GM19397 (cell line): ENCODE data around the gene PTPRF.

Source experiments
- ATAC-seq: cut with Tn5 transposase; IDR thresholded peaks from one replicate; pipeline ENCODE4 v1.9.1; 2021; ENCODE audit warnings: mild to moderate bottlenecking, moderate library complexity; ENCODE audit not compliant: unreplicated experiment

PTPRF gene

DNA sequence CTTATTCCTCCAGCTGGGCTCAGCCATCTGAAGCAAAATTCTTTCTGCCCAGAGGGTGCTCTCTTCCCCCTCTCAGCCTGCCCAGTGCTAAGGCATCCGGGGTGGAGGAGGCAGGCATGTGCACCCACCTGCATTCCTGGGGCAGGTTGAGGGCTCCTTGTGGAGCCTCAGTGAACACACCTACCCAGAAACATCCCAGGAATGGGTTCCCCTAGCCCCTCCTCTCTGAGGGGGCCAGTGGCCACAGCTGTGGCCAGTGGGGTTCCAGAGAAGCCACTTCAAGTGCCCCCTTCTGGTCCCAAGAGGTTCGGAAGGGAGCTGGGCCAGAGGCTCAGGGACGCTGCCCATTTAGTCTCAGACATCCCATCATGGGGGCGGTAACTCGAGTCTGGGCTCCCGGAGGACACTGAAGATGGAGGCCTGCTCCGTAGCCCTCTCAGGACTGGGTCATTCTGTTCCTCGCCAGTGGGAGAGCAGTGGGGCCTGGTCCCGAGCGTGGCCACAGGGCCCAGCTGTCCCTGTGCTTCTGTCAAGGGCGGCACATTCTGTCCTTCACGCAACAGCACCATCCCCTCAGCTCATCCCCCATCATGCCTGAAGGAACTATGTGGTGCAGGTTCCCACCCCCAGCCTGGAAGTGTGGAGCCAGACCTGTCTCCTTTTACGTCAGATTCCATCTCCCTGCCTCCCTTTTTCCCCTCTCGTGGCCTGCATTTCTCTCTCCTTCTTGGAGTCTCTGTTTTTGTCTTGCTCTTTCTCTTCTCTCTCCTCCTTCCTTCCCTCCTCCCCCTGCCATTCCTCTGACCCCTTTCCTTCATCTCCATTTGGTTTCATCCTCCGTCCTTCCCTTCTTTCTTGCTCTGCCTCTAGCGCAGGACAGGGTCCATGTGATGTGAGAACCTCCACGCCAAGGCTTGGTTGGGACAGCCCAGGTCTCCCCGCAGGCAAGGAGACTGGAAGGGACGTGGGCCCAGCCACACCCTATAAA is 69.6 kb downstream of the PTPRF start:
- no peak for ATAC-seq

DNA sequence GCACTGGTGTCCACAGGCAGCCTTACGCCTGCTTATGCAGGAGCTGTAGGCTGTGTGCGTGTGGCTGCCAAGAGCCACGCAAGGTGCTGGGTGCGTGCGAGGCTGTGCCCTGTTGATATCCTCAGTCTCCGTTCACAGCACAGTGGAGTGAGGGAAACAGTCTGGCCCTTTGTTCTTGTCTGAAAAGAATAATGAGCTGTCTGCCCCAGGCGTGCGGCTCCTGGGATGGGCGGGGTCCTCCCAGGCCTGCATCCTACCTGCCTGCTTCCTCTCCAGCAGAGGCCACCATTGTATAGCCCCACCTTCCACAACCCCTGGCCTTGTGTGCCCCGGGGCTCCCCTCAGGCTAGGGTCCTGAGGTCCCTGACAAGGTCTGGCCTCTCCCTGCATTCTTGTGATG is 72.3 kb downstream of the PTPRF start:
- no peak for ATAC-seq

DNA sequence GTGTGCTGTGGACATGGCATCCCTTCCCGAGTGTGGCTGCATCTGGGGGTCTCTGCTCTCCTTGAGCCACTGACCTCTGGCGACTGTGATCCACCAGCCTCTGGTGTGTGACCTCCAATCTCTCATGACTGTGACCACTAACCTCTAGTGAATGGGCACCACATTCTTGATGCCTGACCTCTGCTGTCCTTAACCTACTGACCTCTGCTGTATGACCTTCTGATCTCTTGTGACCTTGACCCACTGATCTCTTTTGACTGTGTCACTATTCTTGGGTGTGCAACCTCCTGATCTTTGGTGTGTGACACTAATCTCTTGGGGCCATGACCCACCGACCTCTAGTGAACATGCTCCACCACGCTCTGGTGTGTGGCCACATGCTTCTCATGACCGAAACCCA is 73.5 kb downstream of the PTPRF start:
- ATAC-seq = no peak

DNA sequence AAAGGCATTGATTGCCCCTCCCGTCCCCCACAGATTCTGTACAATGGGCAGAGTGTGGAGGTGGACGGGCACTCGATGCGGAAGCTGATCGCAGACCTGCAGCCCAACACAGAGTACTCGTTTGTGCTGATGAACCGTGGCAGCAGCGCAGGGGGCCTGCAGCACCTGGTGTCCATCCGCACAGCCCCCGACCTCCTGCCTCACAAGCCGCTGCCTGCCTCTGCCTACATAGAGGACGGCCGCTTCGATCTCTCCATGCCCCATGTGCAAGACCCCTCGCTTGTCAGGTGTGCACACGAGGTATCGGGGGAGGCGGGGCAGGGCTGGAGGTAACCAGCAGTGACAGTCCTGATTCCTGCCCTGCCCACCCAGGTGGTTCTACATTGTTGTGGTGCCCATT is 74.5 kb downstream of the PTPRF start:
- no peak for ATAC-seq

DNA sequence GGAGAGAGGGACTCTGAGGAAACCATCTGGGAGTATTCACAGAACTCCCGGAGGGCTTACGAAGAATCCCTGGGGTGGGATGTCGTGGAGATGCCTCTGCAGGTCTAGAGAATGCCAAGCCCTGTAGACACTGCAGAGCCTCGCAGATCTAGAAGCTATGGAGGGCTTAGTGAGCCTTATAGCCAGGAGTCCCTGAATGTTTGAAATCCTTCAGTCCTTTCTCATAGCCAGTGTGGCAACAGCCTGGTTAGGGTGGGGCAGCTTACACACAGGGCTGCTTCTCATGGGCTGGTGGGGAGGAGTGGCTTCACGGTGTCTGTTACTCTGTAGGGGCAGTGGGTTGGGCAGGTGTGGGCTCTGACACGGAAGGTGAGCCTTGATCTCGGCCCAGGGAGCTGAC is 75.1 kb downstream of the PTPRF start:
- no peak for ATAC-seq

DNA sequence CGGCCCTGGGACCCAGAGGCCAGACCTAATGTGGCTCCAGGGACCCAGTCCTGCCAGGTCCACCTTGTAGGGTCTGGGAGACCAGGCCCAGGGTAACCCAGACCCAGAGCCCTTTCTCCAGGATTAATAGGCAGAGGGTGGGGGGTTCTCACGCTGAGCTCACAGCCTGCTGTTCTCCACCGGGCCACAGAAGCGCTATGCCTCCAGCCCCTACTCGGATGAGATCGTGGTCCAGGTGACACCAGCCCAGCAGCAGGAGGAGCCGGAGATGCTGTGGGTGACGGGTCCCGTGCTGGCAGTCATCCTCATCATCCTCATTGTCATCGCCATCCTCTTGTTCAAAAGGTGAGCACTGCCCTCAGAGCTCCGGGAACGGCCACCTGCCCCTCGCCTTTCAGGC is 75.9 kb downstream of the PTPRF start:
- no peak for ATAC-seq

DNA sequence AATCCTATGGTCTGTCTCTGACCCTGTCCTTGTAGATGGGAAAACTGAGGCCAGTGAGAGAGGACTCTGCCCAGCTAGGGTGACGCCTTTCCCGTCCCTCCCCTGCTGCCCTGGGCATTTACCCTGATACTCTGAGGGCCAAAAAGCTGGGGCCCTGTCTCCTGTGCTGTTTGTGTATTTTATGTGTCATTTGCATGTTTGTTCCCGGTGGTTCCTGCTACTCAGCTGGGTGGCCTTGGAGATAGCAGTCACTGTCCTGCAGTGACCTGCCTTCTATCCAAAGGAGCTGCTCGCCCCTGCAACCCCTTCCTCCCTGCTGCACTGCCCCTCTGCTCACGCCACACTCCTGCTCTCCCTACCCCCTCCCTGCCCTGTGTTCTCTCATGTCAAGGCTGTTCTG is 78.1 kb downstream of the PTPRF start:
- no peak for ATAC-seq

DNA sequence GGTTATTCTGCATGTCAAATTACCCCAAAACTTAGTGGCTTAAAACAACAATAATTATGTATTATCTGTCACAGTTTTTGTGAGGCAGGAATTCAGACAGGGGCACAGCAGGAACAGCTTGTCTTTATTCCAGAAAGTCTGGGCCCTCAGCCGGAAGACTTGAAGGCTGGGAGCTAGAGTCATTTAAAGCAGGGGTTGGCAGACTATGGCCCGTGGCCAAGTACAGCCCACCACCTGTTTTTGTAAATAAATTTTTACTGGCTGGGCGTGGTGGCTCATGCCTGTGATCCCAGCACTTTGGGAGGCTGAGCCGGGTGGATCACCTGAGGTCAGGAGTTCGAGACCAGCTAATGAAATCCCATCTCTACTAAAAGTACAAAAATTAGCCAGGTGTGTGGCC is 79.7 kb downstream of the PTPRF start:
- ATAC-seq = no peak

DNA sequence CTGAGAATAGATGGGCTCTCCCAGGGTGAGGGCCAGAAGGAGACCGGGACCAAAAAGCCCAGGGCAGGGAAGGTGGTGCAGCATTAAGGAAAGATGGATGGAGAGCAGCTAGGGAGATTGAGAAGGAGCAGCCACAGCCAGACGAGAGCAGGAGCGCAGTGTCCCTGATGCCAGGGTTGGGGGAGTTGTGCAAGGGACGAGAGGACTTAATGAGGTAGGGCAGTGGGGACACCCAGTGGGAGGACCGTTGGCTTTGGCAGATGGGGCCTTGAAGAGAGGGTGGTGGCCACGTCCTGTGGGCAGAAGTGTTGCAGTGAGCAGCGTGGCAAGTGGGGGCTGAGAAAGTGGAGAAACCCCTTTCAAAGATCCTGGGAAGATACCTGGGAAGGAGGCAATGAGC is 81.3 kb downstream of the PTPRF start:
- no peak for ATAC-seq

DNA sequence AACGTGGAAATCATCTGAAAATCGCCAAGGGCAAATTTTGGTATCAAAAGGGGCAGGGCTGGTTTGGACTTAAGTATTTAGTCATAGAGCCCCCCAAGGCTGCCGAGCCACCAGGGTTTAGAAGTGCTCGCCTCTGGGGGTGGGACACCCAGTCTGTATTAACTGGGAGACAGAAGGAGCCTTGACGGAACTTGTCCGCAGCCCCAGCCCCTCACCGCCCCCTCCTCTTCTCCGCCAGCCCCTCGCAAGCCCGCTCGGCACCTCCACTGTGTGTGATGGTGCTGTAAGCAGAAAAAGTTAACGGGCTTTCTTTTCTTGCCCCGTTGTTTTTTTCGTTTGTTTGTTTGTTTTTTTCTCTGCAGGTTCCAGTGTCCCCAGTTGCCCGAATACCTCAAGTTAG is 81.7 kb downstream of the PTPRF start:
- ATAC-seq = no peak

DNA sequence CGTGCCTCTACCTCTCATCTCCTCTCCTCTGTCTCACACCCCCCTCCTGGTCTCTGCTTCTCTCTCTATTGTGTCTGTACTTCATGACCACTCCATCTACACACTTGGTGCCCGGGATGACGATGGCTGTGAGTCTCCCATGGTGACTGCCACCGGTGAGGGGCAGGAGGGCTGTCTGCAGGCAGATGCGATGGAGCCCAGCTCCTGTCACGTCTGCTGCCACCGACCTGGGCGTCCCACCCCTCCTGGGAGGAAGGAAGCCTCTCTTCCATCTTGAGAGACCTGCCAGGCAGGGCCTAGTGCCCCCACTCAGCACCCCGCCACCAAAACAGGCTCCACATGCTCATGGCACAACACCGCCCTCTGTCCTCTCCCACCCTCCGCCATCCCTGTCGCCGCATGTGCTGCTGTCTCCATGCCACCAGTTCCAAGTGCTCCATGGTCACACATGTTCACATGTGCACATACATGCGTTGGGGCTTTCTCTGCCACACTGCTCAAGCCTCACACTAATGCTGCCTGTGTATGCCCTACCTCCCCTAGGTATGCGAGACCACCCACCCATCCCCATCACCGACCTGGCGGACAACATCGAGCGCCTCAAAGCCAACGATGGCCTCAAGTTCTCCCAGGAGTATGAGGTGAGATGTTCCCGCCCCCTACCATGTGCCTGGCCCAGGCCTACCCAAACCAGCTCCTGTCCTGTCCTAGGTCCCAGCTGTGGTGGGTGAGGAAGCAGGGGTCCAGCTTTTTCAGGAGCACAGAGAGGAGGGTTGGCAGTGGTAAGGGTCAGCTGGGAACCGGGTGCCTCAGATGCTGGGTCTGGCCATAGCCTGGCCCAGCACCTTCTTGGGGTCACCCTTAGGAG is 82.6 kb downstream of the PTPRF start:
- ATAC-seq = no peak

DNA sequence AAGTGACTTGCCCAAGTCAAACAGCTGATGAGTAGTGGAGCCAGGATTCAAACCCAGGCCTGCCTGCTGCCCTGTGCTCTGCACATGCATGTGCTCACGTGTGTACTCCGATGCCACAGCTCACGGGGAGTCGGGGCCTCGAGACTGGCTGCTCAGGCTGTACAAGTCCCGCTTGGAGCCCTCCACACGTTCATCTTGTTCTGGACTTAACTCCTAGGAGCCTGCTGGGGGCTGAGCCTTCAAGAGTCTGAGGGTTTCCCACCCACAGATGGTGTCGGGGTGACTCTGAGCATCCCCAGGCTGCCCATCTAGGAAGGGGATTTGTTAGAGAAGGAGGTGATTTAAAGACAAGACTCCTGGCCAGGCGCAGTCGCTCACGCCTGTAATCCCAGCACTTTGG is 83.5 kb downstream of the PTPRF start:
- no peak for ATAC-seq

DNA sequence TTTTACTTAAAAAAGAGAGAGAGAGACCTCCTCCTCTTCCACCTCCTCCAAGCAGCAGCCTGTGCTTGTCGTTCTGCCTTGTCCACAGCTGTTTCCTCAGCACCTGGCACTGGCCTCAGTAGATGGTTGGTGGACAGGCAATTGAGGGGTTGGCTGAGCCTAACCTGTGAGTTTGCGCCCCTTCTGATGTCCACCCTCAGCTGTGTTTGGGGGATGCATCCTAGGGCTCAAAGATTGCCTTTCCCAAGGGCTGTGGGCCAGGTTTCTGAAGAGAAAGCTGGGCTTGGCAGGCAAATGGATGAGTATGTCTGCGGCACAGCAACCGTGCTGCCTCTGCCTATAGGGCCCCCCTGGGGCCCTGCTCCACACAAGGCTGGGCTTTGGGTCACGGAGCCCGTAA is 84.2 kb downstream of the PTPRF start:
- ATAC-seq = no peak

DNA sequence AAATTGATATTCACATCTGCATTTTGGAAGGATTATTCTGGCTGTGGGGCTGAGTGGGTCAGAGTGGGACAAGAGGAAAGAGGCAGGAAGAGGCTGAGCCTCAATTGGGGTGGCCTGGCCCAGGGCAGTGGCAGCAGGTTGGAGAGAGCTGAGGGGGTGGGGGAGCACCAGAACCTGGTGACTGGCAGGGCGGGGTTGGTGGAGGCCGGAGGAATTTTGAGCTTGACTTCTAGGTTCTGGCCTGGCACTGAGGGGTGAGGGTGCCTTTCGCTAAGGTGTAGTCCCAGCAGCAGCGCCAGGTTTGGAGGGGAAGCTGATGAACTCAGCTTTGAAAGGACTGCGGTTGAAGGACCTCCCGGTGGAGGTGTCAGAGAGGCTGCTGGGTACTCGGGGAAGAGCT is 85.7 kb downstream of the PTPRF start:
- no peak for ATAC-seq

DNA sequence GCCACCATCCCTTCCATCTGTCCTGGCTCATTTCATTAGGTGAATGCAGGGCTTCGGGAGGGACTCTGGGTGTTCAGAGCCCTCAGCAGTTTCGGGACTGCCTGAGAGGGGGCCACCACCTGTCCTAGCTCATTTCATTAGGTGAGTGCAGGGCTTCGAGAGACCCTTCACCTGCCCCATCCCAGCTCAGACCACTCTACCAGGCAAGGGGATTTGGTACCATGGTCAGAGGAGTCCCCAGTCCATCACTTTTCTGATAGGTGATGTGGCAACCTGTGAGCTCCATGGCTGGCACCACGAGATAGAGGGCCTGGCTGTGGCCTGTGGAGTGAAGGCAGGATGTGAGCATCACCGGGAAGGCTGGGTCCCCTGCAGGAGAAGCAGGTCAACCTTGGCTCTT is 86.3 kb downstream of the PTPRF start:
- no peak for ATAC-seq

DNA sequence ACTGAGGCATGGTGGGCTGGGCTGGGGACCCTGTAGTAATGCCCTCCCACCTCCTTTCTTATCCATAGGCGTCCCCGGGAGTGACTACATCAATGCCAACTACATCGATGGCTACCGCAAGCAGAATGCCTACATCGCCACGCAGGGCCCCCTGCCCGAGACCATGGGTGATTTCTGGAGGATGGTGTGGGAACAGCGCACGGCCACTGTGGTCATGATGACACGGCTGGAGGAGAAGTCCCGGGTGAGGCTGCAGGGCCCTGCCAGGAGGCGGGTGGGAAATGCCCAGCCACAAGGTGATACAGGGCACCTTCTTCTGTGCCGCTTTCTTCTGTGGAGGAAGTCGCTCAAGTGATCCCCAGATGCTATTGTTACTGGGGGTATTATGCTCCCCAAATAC is 87.0 kb downstream of the PTPRF start:
- no peak for ATAC-seq

DNA sequence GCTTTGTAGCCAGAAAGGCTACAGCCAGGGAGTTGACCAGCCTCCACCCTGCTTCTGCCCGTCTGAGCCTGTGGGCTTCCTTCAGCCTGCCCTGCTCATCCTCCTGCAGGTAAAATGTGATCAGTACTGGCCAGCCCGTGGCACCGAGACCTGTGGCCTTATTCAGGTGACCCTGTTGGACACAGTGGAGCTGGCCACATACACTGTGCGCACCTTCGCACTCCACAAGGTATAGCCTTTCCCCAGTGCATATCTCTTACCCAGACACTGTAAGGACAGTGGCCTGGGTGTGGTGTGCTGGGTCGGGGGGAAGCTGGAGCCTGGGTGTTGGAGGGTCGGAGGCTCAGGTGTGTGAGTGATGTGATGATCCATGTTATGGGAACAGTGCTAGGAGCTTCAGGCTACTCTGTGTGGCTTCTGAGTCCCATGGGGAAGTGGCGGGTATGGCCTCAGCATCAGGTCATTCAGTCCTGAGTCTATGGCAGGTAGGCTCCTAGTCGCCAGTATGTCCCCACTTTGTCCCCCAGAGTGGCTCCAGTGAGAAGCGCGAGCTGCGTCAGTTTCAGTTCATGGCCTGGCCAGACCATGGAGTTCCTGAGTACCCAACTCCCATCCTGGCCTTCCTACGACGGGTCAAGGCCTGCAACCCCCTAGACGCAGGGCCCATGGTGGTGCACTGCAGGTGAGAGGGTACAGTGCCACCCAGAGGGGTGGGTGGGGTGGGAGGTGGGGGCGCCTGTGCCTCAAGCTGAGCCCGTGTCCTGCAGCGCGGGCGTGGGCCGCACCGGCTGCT is 88.0 kb downstream of the PTPRF start:
- no peak for ATAC-seq

DNA sequence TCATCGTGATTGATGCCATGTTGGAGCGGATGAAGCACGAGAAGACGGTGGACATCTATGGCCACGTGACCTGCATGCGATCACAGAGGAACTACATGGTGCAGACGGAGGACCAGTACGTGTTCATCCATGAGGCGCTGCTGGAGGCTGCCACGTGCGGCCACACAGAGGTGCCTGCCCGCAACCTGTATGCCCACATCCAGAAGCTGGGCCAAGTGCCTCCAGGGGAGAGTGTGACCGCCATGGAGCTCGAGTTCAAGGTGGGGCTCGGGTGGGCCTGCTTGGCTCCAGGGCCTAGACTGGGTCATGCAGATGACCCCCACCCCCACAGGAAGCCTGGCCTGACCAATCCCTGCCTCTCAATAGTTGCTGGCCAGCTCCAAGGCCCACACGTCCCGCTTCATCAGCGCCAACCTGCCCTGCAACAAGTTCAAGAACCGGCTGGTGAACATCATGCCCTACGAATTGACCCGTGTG is 88.7 kb downstream of the PTPRF start:
- no peak for ATAC-seq

DNA sequence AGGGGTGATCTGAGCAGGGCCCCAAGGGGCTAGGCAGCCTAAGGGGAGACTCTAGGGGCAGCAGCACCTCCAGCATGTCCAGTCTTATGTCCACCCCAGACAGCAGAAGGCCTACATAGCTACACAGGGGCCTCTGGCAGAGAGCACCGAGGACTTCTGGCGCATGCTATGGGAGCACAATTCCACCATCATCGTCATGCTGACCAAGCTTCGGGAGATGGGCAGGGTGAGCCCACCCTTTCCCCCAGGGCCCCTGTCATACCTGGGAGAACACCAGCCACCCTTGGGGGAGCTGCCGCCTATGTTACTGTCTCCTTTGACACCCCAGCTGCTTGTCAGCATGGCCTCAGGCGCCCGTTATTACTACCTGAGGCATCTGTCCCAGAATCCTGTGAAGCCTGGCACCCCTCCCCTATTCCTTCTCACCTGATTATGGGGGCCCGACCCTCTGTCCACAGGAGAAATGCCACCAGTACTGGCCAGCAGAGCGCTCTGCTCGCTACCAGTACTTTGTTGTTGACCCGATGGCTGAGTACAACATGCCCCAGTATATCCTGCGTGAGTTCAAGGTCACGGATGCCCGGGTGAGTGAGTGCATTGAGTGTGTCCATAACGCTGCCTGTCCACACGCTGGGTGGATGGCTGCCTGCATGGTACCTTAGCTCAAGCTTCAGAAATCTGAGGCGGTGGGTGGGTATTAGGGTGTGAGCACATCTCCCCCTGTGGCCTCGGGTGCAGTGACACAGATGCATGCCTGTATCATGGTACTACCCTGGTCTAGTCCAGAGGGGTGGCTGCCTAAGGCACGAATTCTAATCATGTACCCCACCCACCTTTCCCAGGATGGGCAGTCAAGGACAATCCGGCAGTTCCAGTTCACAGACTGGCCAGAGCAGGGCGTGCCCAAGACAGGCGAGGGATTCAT is 89.6 kb downstream of the PTPRF start:
- no peak for ATAC-seq

DNA sequence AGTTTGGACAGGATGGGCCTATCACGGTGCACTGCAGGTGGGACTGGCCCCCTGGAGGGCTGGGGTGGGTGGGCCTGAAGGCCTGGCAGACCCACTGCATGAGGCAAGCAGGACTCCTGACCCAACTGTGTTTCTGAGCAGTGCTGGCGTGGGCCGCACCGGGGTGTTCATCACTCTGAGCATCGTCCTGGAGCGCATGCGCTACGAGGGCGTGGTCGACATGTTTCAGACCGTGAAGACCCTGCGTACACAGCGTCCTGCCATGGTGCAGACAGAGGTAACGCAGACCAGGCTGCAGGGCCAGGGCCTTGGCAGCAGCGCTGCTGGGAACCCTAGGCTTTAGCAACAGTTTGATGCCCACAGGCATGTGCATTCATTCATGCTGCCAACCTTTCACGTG is 90.3 kb downstream of the PTPRF start:
- no peak for ATAC-seq
